HG03342 (cell line): ENCODE data around the gene ADARB2.
"Not testable (repeated sequence)": the region's sequence is repeated elsewhere in the genome, so short reads cannot be mapped to it uniquely, and the experiment has no call there.

Experiments used
- ATAC-seq: cut with Tn5 transposase; IDR thresholded peaks from one replicate; pipeline ENCODE4 v1.9.1; 2021; ENCODE audit warnings: mild to moderate bottlenecking, moderate library complexity; ENCODE audit not compliant: unreplicated experiment

The ADARB2 gene

DNA sequence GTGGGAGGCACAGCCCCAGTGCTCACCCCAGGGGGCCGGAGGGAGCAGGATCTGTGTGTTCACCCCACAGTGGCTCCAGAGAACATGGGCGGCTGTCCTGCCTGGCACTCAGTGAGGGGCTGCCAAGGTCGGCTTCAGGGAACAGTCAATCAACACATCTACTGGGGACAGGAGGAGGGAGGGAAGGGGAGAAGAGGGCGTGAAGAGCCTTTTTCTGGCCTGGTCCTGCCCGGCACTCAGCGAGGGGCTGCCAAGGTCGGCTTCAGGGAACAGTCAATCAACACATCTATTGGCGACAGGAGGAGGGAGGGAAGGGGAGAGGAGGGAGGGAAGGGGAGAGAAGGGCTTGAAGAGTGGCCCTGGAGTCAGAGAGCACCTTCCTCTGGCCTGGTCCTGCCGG, 184.9 kb downstream of the ADARB2 start:
- no peak for ATAC-seq

- no peak for ATAC-seq
These were observed 185.5 kb downstream of the ADARB2 start for GRCh38 chr10:1551636-1552338.

- ATAC-seq, result no peak
These were observed 186.7 kb downstream of the ADARB2 start for GRCh38 chr10:1550616-1551015.

DNA sequence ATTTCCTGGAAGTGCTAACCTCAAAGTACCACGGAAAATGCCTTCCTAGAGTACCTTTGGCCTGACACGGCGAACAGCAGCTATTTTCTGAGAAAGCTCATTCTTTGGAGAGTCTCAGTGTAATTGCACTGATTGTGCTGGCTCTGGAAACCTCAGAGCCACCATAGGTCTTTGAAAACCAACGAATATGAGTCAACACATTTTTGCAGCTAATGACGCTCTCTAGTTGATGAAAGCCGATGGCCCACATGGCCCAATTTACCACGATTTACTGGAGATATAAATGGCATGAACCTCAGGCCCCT, 187.1 kb downstream of the ADARB2 start:
- no peak for ATAC-seq

GRCh38 chr10:1549591-1550290, 187.6 kb downstream of the ADARB2 start:
- ATAC-seq, result no peak

GRCh38 chr10:1548596-1548995, 188.7 kb downstream of the ADARB2 start:
- no peak for ATAC-seq

- ATAC-seq, result no peak
These were observed 189.2 kb downstream of the ADARB2 start for GRCh38 chr10:1548146-1548545.

- ATAC-seq, result no peak
These were observed 190.8 kb downstream of the ADARB2 start for GRCh38 chr10:1546431-1547110.

DNA sequence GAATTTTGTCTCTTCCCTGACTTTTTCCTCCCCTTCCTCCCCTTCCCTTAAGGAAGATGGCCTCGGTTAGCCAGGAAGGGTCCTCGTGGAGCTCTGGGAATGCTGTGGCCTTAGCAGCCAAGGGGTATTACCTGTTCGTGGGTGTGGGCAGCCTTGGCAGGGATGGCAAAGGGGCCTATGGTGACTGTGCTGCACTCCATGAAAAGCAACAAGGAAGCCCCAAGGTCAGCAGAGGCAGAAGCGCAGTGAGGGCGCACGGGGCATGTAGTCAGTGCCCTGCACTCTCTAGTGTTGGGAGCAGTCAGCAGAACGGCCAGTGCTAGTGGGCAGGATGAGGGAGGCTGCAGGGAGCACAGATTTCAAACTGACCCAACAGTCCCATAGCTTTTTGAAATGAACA, 191.8 kb downstream of the ADARB2 start:
- no peak for ATAC-seq

GRCh38 chr10:1544929-1545328, 192.4 kb downstream of the ADARB2 start:
- no peak for ATAC-seq

- no peak for ATAC-seq
These were observed 193.1 kb downstream of the ADARB2 start for GRCh38 chr10:1544209-1544673.

GRCh38 chr10:1543596-1543995, 193.7 kb downstream of the ADARB2 start:
- no peak for ATAC-seq

GRCh38 chr10:1542941-1543340, 194.4 kb downstream of the ADARB2 start:
- no peak for ATAC-seq

- no peak for ATAC-seq
These were observed 197.2 kb downstream of the ADARB2 start for GRCh38 chr10:1540144-1540543.

DNA sequence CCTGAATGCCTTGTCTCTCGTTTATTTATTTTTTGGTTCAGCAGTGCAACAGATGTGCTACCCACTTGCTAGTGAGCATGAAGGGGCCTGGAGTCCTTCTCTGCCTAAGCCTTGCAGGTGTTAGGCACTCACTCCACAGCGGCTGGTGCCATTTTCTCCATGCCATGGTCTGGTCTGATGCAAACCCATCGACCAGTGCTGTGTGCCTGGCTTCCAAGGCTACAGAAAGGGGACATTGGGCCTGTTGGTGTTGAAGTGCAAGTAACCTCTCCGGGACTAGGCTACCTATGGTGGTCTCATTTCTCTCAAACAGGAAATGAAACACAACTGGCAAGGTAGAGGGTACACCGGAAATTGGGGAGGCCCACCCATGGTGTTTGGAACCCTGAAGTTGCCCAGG, 198.1 kb downstream of the ADARB2 start:
- no peak for ATAC-seq

GRCh38 chr10:1538531-1539061, 198.7 kb downstream of the ADARB2 start:
- no peak for ATAC-seq

DNA sequence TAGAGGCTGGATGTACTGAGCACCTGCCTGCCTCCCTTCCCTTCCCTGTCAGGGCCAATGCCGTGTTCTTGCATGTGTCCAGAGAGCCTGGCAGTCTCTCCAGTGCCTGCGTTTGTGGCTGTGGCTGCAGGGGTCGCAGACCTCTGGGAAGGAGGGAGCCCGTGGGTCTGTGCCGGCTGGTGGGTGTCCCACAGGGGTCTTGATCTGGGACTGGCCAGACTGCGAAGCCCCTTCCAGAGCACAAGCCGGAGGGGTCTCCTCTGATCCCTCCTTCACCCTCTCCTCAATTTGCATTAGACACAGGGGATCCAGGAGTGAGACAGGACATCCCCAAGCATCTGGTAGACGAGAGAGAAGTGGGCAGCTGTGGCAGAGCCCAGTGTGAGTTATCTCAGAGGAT, 199.2 kb downstream of the ADARB2 start:
- ATAC-seq, result no peak

DNA sequence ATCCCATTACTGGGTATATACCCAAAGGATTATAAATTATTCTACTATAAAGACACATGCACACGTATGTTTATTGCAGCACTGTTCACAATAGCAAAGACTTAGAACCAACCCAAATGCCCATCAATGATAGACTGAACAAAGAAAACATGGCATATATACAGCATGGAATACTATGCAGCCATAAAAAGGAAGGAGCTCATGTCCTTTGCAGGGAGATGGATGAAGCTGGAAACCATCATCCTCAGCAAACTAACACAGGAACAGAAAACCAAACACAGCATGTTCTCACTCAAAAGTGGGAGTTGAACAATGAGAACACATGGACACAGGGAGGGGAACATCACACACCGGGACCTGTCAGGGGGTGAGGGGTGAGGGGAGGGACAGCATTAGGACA, 199.9 kb downstream of the ADARB2 start:
- not testable (repeated sequence) for ATAC-seq

GRCh38 chr10:1536341-1536740, 201.0 kb downstream of the ADARB2 start:
- ATAC-seq, result no peak

DNA sequence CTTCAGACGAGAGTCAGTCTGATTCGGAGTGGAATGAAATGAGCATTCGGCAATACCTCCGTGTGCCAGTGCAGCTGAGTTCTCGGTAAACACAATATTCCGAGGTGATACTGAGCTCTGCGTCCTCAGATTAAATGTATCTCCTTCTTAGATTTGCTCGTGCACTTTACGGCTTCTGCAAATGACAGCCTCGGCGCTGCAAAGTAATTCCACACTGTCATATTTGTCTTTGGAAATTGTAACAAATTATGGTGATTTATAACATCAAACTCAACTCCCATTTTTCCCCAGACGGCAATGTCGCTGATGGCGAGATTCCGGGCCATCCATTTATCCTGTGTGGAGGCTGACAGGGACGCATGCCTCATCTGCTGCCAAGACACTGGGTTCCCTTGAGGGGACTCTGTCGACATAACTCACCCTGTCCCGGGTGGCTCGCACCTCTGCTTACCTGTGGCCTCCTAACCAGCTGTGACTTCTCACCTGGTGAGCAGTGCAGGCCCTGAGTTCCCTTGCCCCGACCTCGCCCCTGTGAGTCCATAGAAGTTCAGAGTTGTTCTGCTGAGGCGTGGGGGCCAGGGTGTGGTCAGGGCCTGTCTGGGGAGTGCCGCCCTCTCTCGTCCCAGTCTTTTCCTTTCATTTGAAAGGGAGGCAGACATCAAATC, 201.9 kb downstream of the ADARB2 start:
- ATAC-seq, result no peak

GRCh38 chr10:1534820-1535219, 202.5 kb downstream of the ADARB2 start:
- ATAC-seq, result no peak
